Esophagus muscularis mucosa (tissue), 4 donors: ENCODE results near the gene IZUMO4.

ENCODE experiments used
- EP300 ChIP-seq: sonication (generic); formaldehyde crosslinking; IDR thresholded peaks from one replicate; pipeline ENCODE4 v1.6.1; 2017; ENCODE audit warnings: antibody characterized with exemption
- POLR2A ChIP-seq: fragments of 450-650 bp; IDR thresholded peaks from one replicate; pipeline ENCODE4 v1.6.1; 2017; ENCODE audit warnings: antibody characterized with exemption, moderate library complexity, mild to moderate bottlenecking, low read depth
- TF ChIP-seq, protein P1 (sequence below), 3 experiments: fragments of 200-600 bp in 2 of 3; fragments of 450-650 bp in 1 of 3; sonication (generic) in 2 of 3; IDR thresholded peaks; one replicate each; pipeline ENCODE4 v1.5.1; 2017 to 2019; ENCODE audit warnings: antibody characterized with exemption in 3 of 3, mild to moderate bottlenecking in 2 of 3, moderate library complexity in 1 of 3

DNA sequence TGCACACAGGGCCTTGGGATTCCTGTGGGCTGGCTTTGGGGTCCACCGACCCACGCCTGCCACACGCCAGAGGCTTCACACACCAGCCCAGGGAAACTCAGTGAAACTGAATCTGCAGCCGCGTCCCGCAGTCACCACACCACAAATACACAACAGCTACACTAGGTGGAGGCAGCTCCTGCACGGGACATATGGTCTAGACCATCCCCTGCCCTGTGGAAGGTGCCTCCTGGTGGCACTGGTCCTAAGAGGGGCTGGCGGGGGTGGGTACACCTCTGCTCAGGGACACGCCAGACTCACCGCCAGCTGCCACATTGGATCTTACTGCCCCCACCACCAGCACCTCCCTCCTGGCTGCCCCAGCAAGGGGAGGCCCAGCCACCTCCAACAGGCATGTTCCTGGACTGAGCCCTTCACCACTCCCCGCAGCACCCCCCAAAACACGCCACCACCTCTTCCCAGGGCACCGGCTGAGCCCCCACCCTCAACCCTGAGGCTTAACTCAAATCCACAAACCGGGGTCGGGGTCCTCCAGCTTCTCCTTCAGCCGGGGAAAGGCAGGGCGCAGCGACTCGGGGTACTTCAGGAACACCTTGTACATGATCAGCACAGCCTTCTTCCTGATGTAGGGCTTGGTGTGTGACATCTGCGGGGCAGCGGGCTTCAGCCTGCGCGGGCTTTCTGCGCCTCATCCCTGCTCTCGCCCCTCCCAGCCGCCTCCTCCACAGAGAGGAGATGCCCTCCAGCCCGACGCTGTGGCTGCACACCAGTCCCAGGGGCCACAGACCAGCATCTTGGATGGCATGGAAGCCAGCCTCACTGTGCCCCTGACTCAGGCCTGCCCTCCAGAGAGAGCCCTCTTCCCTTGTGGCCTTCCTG is 33.4 kb downstream of the IZUMO4 start:
- no peak for TF ChIP-seq POLR2A
- TF ChIP-seq, protein P1, sequence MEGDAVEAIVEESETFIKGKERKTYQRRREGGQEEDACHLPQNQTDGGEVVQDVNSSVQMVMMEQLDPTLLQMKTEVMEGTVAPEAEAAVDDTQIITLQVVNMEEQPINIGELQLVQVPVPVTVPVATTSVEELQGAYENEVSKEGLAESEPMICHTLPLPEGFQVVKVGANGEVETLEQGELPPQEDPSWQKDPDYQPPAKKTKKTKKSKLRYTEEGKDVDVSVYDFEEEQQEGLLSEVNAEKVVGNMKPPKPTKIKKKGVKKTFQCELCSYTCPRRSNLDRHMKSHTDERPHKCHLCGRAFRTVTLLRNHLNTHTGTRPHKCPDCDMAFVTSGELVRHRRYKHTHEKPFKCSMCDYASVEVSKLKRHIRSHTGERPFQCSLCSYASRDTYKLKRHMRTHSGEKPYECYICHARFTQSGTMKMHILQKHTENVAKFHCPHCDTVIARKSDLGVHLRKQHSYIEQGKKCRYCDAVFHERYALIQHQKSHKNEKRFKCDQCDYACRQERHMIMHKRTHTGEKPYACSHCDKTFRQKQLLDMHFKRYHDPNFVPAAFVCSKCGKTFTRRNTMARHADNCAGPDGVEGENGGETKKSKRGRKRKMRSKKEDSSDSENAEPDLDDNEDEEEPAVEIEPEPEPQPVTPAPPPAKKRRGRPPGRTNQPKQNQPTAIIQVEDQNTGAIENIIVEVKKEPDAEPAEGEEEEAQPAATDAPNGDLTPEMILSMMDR (IDR thresholded peaks at IDR 0.05): no peak
- no peak for TF ChIP-seq EP300
